ENCODE data around the gene CD6. TPM values are rescaled to one million over a fixed set of nuclear protein-coding genes. Genes with fewer than 3 reads are reported as not detected.
"Not testable (repeated sequence)": the region's sequence is repeated elsewhere in the genome, so short reads cannot be mapped to it uniquely, and the experiment has no call there.

Gene CD6
- total RNA-seq, 1 experiment from 2014 or later = not detected

GRCh38 chr11:61061081-61061826, 89.8 kb downstream of the CD6 start:
- DNase-seq (ENCODE audit: low spot score) = no peak
- in situ Hi-C loops (cut with HindIII; ENCODE audit: low sequenced_read_pairs) = no loop called here

GRCh38 chr11:61062181-61062930, 90.9 kb downstream of the CD6 start:
- DNase-seq (ENCODE audit: low spot score) = no peak
- in situ Hi-C loops (cut with HindIII; ENCODE audit: low sequenced_read_pairs) = no loop called here

GRCh38 chr11:61065236-61065635, 93.8 kb downstream of the CD6 start:
- in situ Hi-C loops (cut with HindIII; ENCODE audit: low sequenced_read_pairs) = not testable (repeated sequence)

GRCh38 chr11:61065955-61066638, 94.6 kb downstream of the CD6 start:
- no peak for DNase-seq (ENCODE audit: low spot score)
- in situ Hi-C loops (cut with HindIII; ENCODE audit: low sequenced_read_pairs) = no loop called here

More at GRCh38 chr11:61065236-61065635, 93.8 kb downstream of the CD6 start:
- DNase-seq (ENCODE audit: low spot score) = not testable (repeated sequence)

- in situ Hi-C loops (cut with HindIII; ENCODE audit: low sequenced_read_pairs) = no loop called here
- DNase-seq (ENCODE audit: low spot score) = no peak
Measured at GRCh38 chr11:61066645-61067044, 95.2 kb downstream of the CD6 start.

GRCh38 chr11:61067782-61068446, 96.4 kb downstream of the CD6 start:
- in situ Hi-C loops (cut with HindIII; ENCODE audit: low sequenced_read_pairs) = no loop called here
- DNase-seq (ENCODE audit: low spot score) = peak; percentile 11

GRCh38 chr11:61068581-61068980, 97.1 kb downstream of the CD6 start:
- DNase-seq (ENCODE audit: low spot score) = no peak
- in situ Hi-C loops (cut with HindIII; ENCODE audit: low sequenced_read_pairs) = no loop called here

GRCh38 chr11:61069427-61069826, 97.9 kb downstream of the CD6 start:
- in situ Hi-C loops (cut with HindIII; ENCODE audit: low sequenced_read_pairs) = no loop called here

More at GRCh38 chr11:61069427-61069826, 97.9 kb downstream of the CD6 start:
- DNase-seq (ENCODE audit: low spot score) = no peak

Other genes with a start within 250 kb of the CD6 start
- gene MS4A18, start 247.0 kb upstream of the CD6 start, total RNA-seq (2014; rRNA removed; shearing (Covaris generic)) = not detected in 2 replicates
- gene MS4A15, start 214.8 kb upstream of the CD6 start, total RNA-seq (2014; rRNA removed; shearing (Covaris generic)) = not detected in 2 replicates
- gene MS4A10, start 186.3 kb upstream of the CD6 start, total RNA-seq (2014; rRNA removed; shearing (Covaris generic)) = not detected in 2 replicates
- 16.3 and 23.5 TPM in 2 replicates for gene CCDC86, start 129.6 kb upstream of the CD6 start, total RNA-seq (2014; rRNA removed; shearing (Covaris generic))
- gene PTGDR2, start 115.7 kb upstream of the CD6 start, total RNA-seq (2014; rRNA removed; shearing (Covaris generic)) = not detected in 2 replicates
- not detected in 2 replicates for gene ZP1, start 104.1 kb upstream of the CD6 start, total RNA-seq (2014; rRNA removed; shearing (Covaris generic))
- gene PRPF19, start 65.1 kb upstream of the CD6 start, total RNA-seq (2014; rRNA removed; shearing (Covaris generic)) = 121 and 165 TPM in 2 replicates
- 13.5 and 13.7 TPM in 2 replicates for gene TMEM109, start 57.5 kb upstream of the CD6 start, total RNA-seq (2014; rRNA removed; shearing (Covaris generic))
- gene TMEM132A, start 47.2 kb upstream of the CD6 start, total RNA-seq (2014; rRNA removed; shearing (Covaris generic)) = 51.7 and 53.5 TPM in 2 replicates
- gene SLC15A3, start 19.5 kb upstream of the CD6 start, total RNA-seq (2014; rRNA removed; shearing (Covaris generic)) = 0.55 TPM in 1 of 2 replicates, not detected in the other
- 0.06 TPM in 1 of 2 replicates, not detected in the other for gene CD5, start 130.8 kb downstream of the CD6 start, total RNA-seq (2014; rRNA removed; shearing (Covaris generic))
- gene VPS37C, start 189.7 kb downstream of the CD6 start, total RNA-seq (2014; rRNA removed; shearing (Covaris generic)) = 15.5 and 16.6 TPM in 2 replicates
- not detected in 2 replicates for gene PGA3, start 231.8 kb downstream of the CD6 start, total RNA-seq (2014; rRNA removed; shearing (Covaris generic))

All from G401 (cell line).